ENCODE data around the gene PUDP.

The PUDP gene

GRCh38 chrX:7067256-7067655 lies 80.7 kb downstream of the PUDP start:
- H3K36me3 Mint-ChIP-seq: peaks cover 22 to 62% of the 10 kb centered on the region in 2 donors
- no peak overlapping the region for H3K27ac Mint-ChIP-seq
- no peak overlapping the region for H3K4me3 Mint-ChIP-seq
- H3K27me3 Mint-ChIP-seq: no peaks in the 10 kb centered on the region
- H3K9me3 Mint-ChIP-seq: peaks cover 0 to 2% of the 10 kb centered on the region in 2 donors
- H3K4me1 Mint-ChIP-seq: peaks cover 21 to 34% of the 10 kb centered on the region in 2 donors
- DNase-seq (no peak), ATAC-seq (replicated peaks) (no peak)

GRCh38 chrX:7065473-7065872 lies 82.5 kb downstream of the PUDP start:
- ATAC-seq (replicated peaks) (no peak), DNase-seq (no peak)
- Mint-ChIP-seq H3K4me3 (no peak overlapping the region), H3K27ac (no peak overlapping the region), H3K27me3 (no peaks in the 10 kb centered on the region), H3K36me3 (peaks cover 26 to 63% of the 10 kb centered on the region in 2 donors), H3K4me1 (peaks cover 16 to 27% of the 10 kb centered on the region in 2 donors), H3K9me3 (peaks cover 0 to 3% of the 10 kb centered on the region in 2 donors)

- ATAC-seq (replicated peaks) (no peak), DNase-seq (no peak)
- H3K36me3 Mint-ChIP-seq: peaks cover 16 to 59% of the 10 kb centered on the region in 2 donors
- no peak overlapping the region for H3K27ac Mint-ChIP-seq
- H3K27me3 Mint-ChIP-seq: no peaks in the 10 kb centered on the region
- peaks cover 0 to 3% of the 10 kb centered on the region in 2 donors for H3K9me3 Mint-ChIP-seq
- H3K4me1 Mint-ChIP-seq: peaks cover 19 to 23% of the 10 kb centered on the region in 2 donors
- H3K4me3 Mint-ChIP-seq: no peak overlapping the region
These were observed 85.0 kb downstream of the PUDP start for GRCh38 chrX:7062903-7063302.

GRCh38 chrX:7062276-7062675 lies 85.7 kb downstream of the PUDP start:
- H3K27me3 Mint-ChIP-seq: no peaks in the 10 kb centered on the region
- no peak for ATAC-seq (replicated peaks)
- H3K4me1 Mint-ChIP-seq: peaks cover 23 to 27% of the 10 kb centered on the region in 2 donors
- no peak for DNase-seq
- H3K4me3 Mint-ChIP-seq: no peak overlapping the region
- peaks cover 15 to 59% of the 10 kb centered on the region in 2 donors for H3K36me3 Mint-ChIP-seq
- no peak overlapping the region for H3K27ac Mint-ChIP-seq
- peaks cover 0 to 3% of the 10 kb centered on the region in 2 donors for H3K9me3 Mint-ChIP-seq

GRCh38 chrX:7061429-7061828 lies 86.5 kb downstream of the PUDP start:
- Mint-ChIP-seq H3K4me3 (no peak overlapping the region), H3K27me3 (no peaks in the 10 kb centered on the region), H3K36me3 (peaks cover 19 to 57% of the 10 kb centered on the region in 2 donors), H3K4me1 (peaks cover 28 to 33% of the 10 kb centered on the region in 2 donors), H3K9me3 (peaks cover 0 to 3% of the 10 kb centered on the region in 2 donors), H3K27ac (no peak overlapping the region)
- DNase-seq (no peak), ATAC-seq (replicated peaks) (no peak)

- DNase-seq (no peak), ATAC-seq (replicated peaks) (no peak)
- Mint-ChIP-seq H3K4me3 (no peak overlapping the region), H3K27me3 (no peaks in the 10 kb centered on the region), H3K4me1 (peaks cover 35 to 41% of the 10 kb centered on the region in 2 donors), H3K27ac (no peak overlapping the region), H3K36me3 (peaks cover 20 to 60% of the 10 kb centered on the region in 2 donors), H3K9me3 (peaks cover 0 to 3% of the 10 kb centered on the region in 2 donors)
These were observed 87.5 kb downstream of the PUDP start for GRCh38 chrX:7060444-7060843.

GRCh38 chrX:7059859-7060258 lies 88.1 kb downstream of the PUDP start:
- Mint-ChIP-seq H3K27me3 (no peaks in the 10 kb centered on the region), H3K4me1 (peaks cover 35 to 42% of the 10 kb centered on the region in 2 donors), H3K9me3 (peaks cover 0 to 3% of the 10 kb centered on the region in 2 donors), H3K36me3 (peaks cover 20 to 58% of the 10 kb centered on the region in 2 donors), H3K27ac (peak overlapping the region; percentile 56), H3K4me3 (peak overlapping the region in 1 of 2 donors; percentile 14)
- ATAC-seq (replicated peaks) (no peak), DNase-seq (no peak)

GRCh38 chrX:7059214-7059838 lies 88.6 kb downstream of the PUDP start:
- H3K27me3 Mint-ChIP-seq: no peaks in the 10 kb centered on the region
- H3K36me3 Mint-ChIP-seq: peaks cover 20 to 61% of the 10 kb centered on the region in 2 donors
- peak overlapping the region; percentile 56 for H3K27ac Mint-ChIP-seq
- ATAC-seq (replicated peaks) (peak; percentile 89 to 92), DNase-seq (peak; percentile 33)
- peaks cover 39 to 47% of the 10 kb centered on the region in 2 donors for H3K4me1 Mint-ChIP-seq
- peak overlapping the region; percentile 5 to 23 for H3K4me3 Mint-ChIP-seq
- H3K9me3 Mint-ChIP-seq: peaks cover 0 to 3% of the 10 kb centered on the region in 2 donors

- no peak for ATAC-seq (replicated peaks)
- peaks cover 19 to 65% of the 10 kb centered on the region in 2 donors for H3K36me3 Mint-ChIP-seq
- no peak overlapping the region for H3K27ac Mint-ChIP-seq
- peaks cover 43 to 46% of the 10 kb centered on the region in 2 donors for H3K4me1 Mint-ChIP-seq
- H3K4me3 Mint-ChIP-seq: no peak overlapping the region
- no peak for DNase-seq
- no peaks in the 10 kb centered on the region for H3K27me3 Mint-ChIP-seq
- H3K9me3 Mint-ChIP-seq: peaks cover 0 to 4% of the 10 kb centered on the region in 2 donors
These were observed 92.4 kb downstream of the PUDP start for GRCh38 chrX:7055386-7056137.

GRCh38 chrX:7054219-7055216 lies 93.4 kb downstream of the PUDP start:
- peaks cover 16 to 66% of the 10 kb centered on the region in 2 donors for H3K36me3 Mint-ChIP-seq

GRCh38 chrX:7052541-7052940 lies 95.4 kb downstream of the PUDP start:
- Mint-ChIP-seq H3K4me1 (peaks cover 25 to 28% of the 10 kb centered on the region in 2 donors), H3K36me3 (peaks cover 13 to 64% of the 10 kb centered on the region in 2 donors), H3K27me3 (no peaks in the 10 kb centered on the region), H3K4me3 (no peak overlapping the region), H3K9me3 (peaks cover 0 to 4% of the 10 kb centered on the region in 2 donors), H3K27ac (no peak overlapping the region)
- no peak for ATAC-seq (replicated peaks)
- DNase-seq: no peak

More at GRCh38 chrX:7054219-7055216, 93.4 kb downstream of the PUDP start:
- no peak overlapping the region for H3K4me3 Mint-ChIP-seq
- peaks cover 0 to 4% of the 10 kb centered on the region in 2 donors for H3K9me3 Mint-ChIP-seq
- peaks cover 37 to 41% of the 10 kb centered on the region in 2 donors for H3K4me1 Mint-ChIP-seq
- no peaks in the 10 kb centered on the region for H3K27me3 Mint-ChIP-seq
- no peak overlapping the region for H3K27ac Mint-ChIP-seq
- ATAC-seq (replicated peaks) (no peak), DNase-seq (no peak)

- Mint-ChIP-seq H3K4me3 (no peak overlapping the region), H3K9me3 (peaks cover 3 to 4% of the 10 kb centered on the region in 2 donors), H3K27ac (no peak overlapping the region), H3K4me1 (peaks cover 12 to 17% of the 10 kb centered on the region in 2 donors), H3K36me3 (peaks cover 7 to 57% of the 10 kb centered on the region in 2 donors), H3K27me3 (no peaks in the 10 kb centered on the region)
- no peak for ATAC-seq (replicated peaks)
- DNase-seq: no peak
These were observed 97.7 kb downstream of the PUDP start for GRCh38 chrX:7050271-7050670.

- Mint-ChIP-seq H3K9me3 (peaks cover 2 to 7% of the 10 kb centered on the region in 2 donors), H3K4me1 (peaks cover 11 to 12% of the 10 kb centered on the region in 2 donors), H3K36me3 (peaks cover 11 to 53% of the 10 kb centered on the region in 2 donors), H3K27me3 (no peaks in the 10 kb centered on the region), H3K27ac (no peak overlapping the region), H3K4me3 (no peak overlapping the region)
- ATAC-seq (replicated peaks) (no peak), DNase-seq (no peak)
These were observed 100.0 kb downstream of the PUDP start for GRCh38 chrX:7047951-7048350.

Data from stimulated activated naive B cell treated with anti-CD40 and anti-IgM and Interleukin-4, amounts not matched to agents 10 μg/mL and 1 μg/mL and 100 μg/mL, for 72 hours (primary cell).